SK-N-SH (cell line): ENCODE data around the gene GOLGA6L22.
"Not testable (repeated sequence)": the region's sequence is repeated elsewhere in the genome, so short reads cannot be mapped to it uniquely, and the experiment has no call there.

Source experiments
- CTCF ChIP-seq: fragments of 200-600 bp; sonication (generic); IDR thresholded peaks from 2 replicates; pipeline ENCODE4 v1.6.1; 2017; ENCODE audit warnings: antibody characterized with exemption, mild to moderate bottlenecking, moderate library complexity
- EZH2phosphoT487 ChIP-seq: fragments of 200-600 bp; sonication (generic); IDR thresholded peaks from 2 replicates; pipeline ENCODE4 v1.6.1; 2017; ENCODE audit warnings: low read depth, mixed run types, mild to moderate bottlenecking, antibody characterized with exemption, moderate library complexity, borderline replicate concordance
- JUND ChIP-seq: IDR thresholded peaks from 2 replicates; pipeline ENCODE4 v1.4.0; 2012

GRCh38 chr15:22458603-22459002 is at the start of gene GOLGA6L22:
- TF ChIP-seq CTCF, EZH2phosphoT487, JUND: not testable (repeated sequence)
